HepG2 (cell line): Measurements from ENCODE around the gene TMCC1. TPM values are rescaled to one million over a fixed set of nuclear protein-coding genes. Genes with fewer than 3 reads are reported as not detected.
A peak's percentile ranks its signal among the peaks of the same experiment; 100 is the strongest.

ENCODE experiments used
- ATAC-seq: fragments of 200-7000 bp; cut with Tn5 transposase; 3 replicates; pipeline ENCODE4 v1.9.1; 2020; ENCODE audit warnings: mild to moderate bottlenecking, moderate library complexity
- BruUV-seq: library from RNA; stranded (reverse); fragments of 400-500 nt; replicated peaks from 2 replicates; lab custom pipeline; 2021; lab: Mats Ljungman, UMichigan
- CTCF ChIA-PET: fragments of 300-600 bp; formaldehyde crosslinking; extraction: SDS; loops from one replicate; lab custom pipeline; 2021; ENCODE audit warnings: low total read pairs, inconsistent platforms, low intra/inter-chr PET ratio; lab: Yijun Ruan, JAX
- POLR2A ChIA-PET: fragments of 350-600 bp; sonication (Branson Sonifier 250); formaldehyde crosslinking; loops from one replicate; lab custom pipeline; 2020; ENCODE audit warnings: antibody characterized with exemption, inconsistent platforms; lab: Yijun Ruan, JAX
- DNase-seq: peaks from one replicate; pipeline ENCODE4 v3.0.0-alpha.2; 2015; ENCODE audit warnings: low spot score
- FAIRE-seq: peaks from 3 replicates; lab custom pipeline; 2011; peaks lifted over from hg19 to GRCh38; lab: Jason Lieb, UNC
- H2AFZ ChIP-seq: one replicate; pipeline ENCODE4 v1.6.1; 2011; ENCODE audit warnings: low read length, inconsistent platforms
- H3K27ac ChIP-seq: fragments of 300-600 bp; 3 replicates; pipeline ENCODE4 v1.8.0; 2011; ENCODE audit warnings: mixed run types, mild to moderate bottlenecking, mixed read lengths, low read length, inconsistent platforms; ENCODE audit not compliant: insufficient read depth; ENCODE audit errors: extremely low read length
- H3K27me3 ChIP-seq, 2 experiments: fragments of 200-600 bp in 1 of 2; 2 replicates in 1 of 2; 3 replicates in 1 of 2; pipeline versions ENCODE4 v1.6.0 to v1.8.0; 2011; ENCODE audit warnings: low read length in 2 of 2, mild to moderate bottlenecking in 2 of 2, moderate library complexity in 2 of 2, inconsistent platforms in 1 of 2; ENCODE audit not compliant: insufficient read depth in 2 of 2, control insufficient read depth in 1 of 2
- H3K36me3 ChIP-seq, 2 experiments: fragments of 200-600 bp in 1 of 2; replicated peaks in 1 of 2; 2 replicates in 1 of 2; 3 replicates in 1 of 2; pipeline versions ENCODE4 v1.5.1 to v1.8.0; 2011; ENCODE audit warnings: low read length in 2 of 2, inconsistent platforms in 1 of 2; ENCODE audit not compliant: insufficient read depth in 2 of 2, control insufficient read depth in 1 of 2
- H3K4me1 ChIP-seq: 2 replicates; pipeline ENCODE4 v1.5.1; 2012; ENCODE audit warnings: low read length, inconsistent platforms; ENCODE audit not compliant: insufficient read depth
- H3K4me2 ChIP-seq: 2 replicates; pipeline ENCODE4 v1.6.0; 2011; ENCODE audit warnings: low read depth, low read length, inconsistent platforms
- H3K4me3 ChIP-seq, 3 experiments: fragments of 200-600 bp in 1 of 3; sonication (generic), shearing (Covaris generic) in 1 of 3; replicated peaks in 1 of 3; 2 replicates each; pipeline ENCODE4 v1.5.1; 2011 to 2016; ENCODE audit warnings: low read length in 3 of 3, inconsistent platforms in 2 of 3, low read depth in 2 of 3, mild to moderate bottlenecking in 2 of 3, control low read depth in 1 of 3, mixed read lengths in 1 of 3; ENCODE audit not compliant: insufficient read depth in 1 of 3
- H3K79me2 ChIP-seq: one replicate; pipeline ENCODE4 v1.6.1; 2011; ENCODE audit warnings: low read length, inconsistent platforms; ENCODE audit not compliant: insufficient read depth
- H3K9ac ChIP-seq: 2 replicates; pipeline ENCODE4 v1.6.0; 2011; ENCODE audit warnings: mild to moderate bottlenecking, low read depth, low read length, inconsistent platforms; ENCODE audit not compliant: insufficient read depth
- H3K9me3 ChIP-seq: 2 replicates; pipeline ENCODE4 v1.5.1; 2012; ENCODE audit warnings: mild to moderate bottlenecking, low read length
- H4K20me1 ChIP-seq: 2 replicates; pipeline ENCODE4 v1.6.0; 2011; ENCODE audit warnings: inconsistent platforms, mild to moderate bottlenecking, low read length, moderate library complexity; ENCODE audit not compliant: insufficient read depth
- DMTF1 ChIP-seq: sonication (generic); formaldehyde crosslinking; IDR thresholded peaks from 2 replicates; pipeline ENCODE4 v1.4.0; 2020; ENCODE audit warnings: mild to moderate bottlenecking, missing genetic modification reagents
- GTF2F1 ChIP-seq: fragments of 150-350 bp; IDR thresholded peaks from 2 replicates; pipeline ENCODE4 v1.6.1; 2014; ENCODE audit warnings: low read length
- HNRNPLL ChIP-seq: fragments of 200-400 bp; formaldehyde crosslinking; IDR thresholded peaks from 2 replicates; pipeline ENCODE4 v1.6.1; 2017; ENCODE audit warnings: mild to moderate bottlenecking, low read depth, low read length; ENCODE audit not compliant: poor library complexity, severe bottlenecking
- ZBTB33 ChIP-seq: sonication (generic); formaldehyde crosslinking; IDR thresholded peaks from 2 replicates; pipeline ENCODE4 v1.4.0; 2020; ENCODE audit warnings: missing genetic modification reagents
- ZNF468 ChIP-seq: sonication (generic); formaldehyde crosslinking; IDR thresholded peaks from 2 replicates; pipeline ENCODE4 v1.8.0; 2022; ENCODE audit warnings: mild to moderate bottlenecking, moderate library complexity, missing genetic modification reagents
- WGBS: methylation state at CpG from one replicate; pipeline ENCODE4 v1.1.6; 2017; ENCODE audit warnings: low lambda C conversion rate; 5-methylcytosine and 5-hydroxymethylcytosine counted together
- in situ Hi-C: cut with HindIII; loops from 2 replicates; pipeline ENCODE4 v1.10.0; 2017; ENCODE audit warnings: low pct_unique_long_range_greater_than_20kb; ENCODE audit not compliant: extremely low pct_ligation_motif_present
- intact Hi-C: fragments of 100-400 bp; cut with micrococcal nuclease; formaldehyde crosslinking; loops from one replicate; pipeline ENCODE4 v1.10.0; 2022; ENCODE audit not compliant: unreplicated experiment
- polyA plus RNA-seq, 8 experiments: library from polyadenylated mRNA; depleted of rRNA in 3 of 8; stranded (reverse) in 7 of 8; unstranded in 1 of 8; fragments of >200 nt; fragmentation: Illumina TruSeq in 4 of 8; extraction: Trizol in 4 of 8; gene quantifications; 2 replicates each; pipeline versions ENCODE4 v1.2.1 to v1.2.3, GENCODE V29; 2011 to 2016; ENCODE audit warnings: low read depth in 4 of 8, missing spikeins in 1 of 8, mixed read lengths in 1 of 8; ENCODE audit not compliant: insufficient read depth in 1 of 8
- total RNA-seq, 5 experiments: library from RNA; depleted of rRNA; stranded (reverse); fragments of >200 nt; fragmentation: Illumina TruSeq; extraction: Trizol; gene quantifications; 2 replicates each; pipeline ENCODE4 v1.2.3, GENCODE V29; 2016; ENCODE audit warnings: low read depth in 1 of 5

Gene TMCC1
- total and polyA plus RNA-seq, 2 of the 13 experiments (the other 11 are each of a cell fraction or from before 2014, with no cell fraction given), result 12.1 to 264 TPM

- in situ Hi-C loops, result no loop called here
- no peak overlapping the region for H3K9ac ChIP-seq
- H2AFZ ChIP-seq, result no peak overlapping the region
- no peak overlapping the region for H3K27ac ChIP-seq
- peaks cover 23% of the 10 kb centered on the region for H3K4me1 ChIP-seq
- no peaks in the 10 kb centered on the region for H3K9me3 ChIP-seq
- H3K36me3 ChIP-seq, result no peaks in the 10 kb centered on the region
- no TSS peak for BruUV-seq
- 98% methylated on average over 6 of the region's 6 CpGs for WGBS
- ChIA-PET CTCF (no interaction called here), POLR2A (no interaction called here)
- H3K4me3 ChIP-seq, result no peak overlapping the region
- H3K27me3 ChIP-seq, result no peaks in the 10 kb centered on the region
- H3K4me2 ChIP-seq, result no peak overlapping the region
- ATAC-seq (no peak), FAIRE-seq (no peak), DNase-seq (no peak)
- H4K20me1 ChIP-seq, result no peaks in the 10 kb centered on the region
- no peak for TF ChIP-seq ZNF468 (CRISPR knock-in tag)
- 0 out of 2 replicates have a peak, but pooled peaks have one; percentile 35 for TF ChIP-seq ZBTB33 (CRISPR knock-in tag)
- intact Hi-C loops, result no loop called here
- no peaks in the 10 kb centered on the region for H3K79me2 ChIP-seq
These were observed 98.1 kb downstream of the TMCC1 start for GRCh38 chr3:129795186-129796010.

- intact Hi-C loops, result no loop called here
- ATAC-seq, result no peak
- in situ Hi-C loops, result no loop called here
- Histone ChIP-seq H3K36me3 (no peaks in the 10 kb centered on the region), H4K20me1 (no peaks in the 10 kb centered on the region), H3K4me3 (no peak overlapping the region), H3K27ac (no peak overlapping the region), H3K4me1 (peaks cover 23% of the 10 kb centered on the region), H3K27me3 (no peaks in the 10 kb centered on the region), H3K9me3 (no peaks in the 10 kb centered on the region), H3K9ac (no peak overlapping the region), H3K4me2 (no peak overlapping the region), H2AFZ (no peak overlapping the region), H3K79me2 (no peaks in the 10 kb centered on the region)
- peak; percentile 22 for DNase-seq
- no peak for TF ChIP-seq HNRNPLL
- TF ChIP-seq DMTF1 (CRISPR knock-in tag), result no peak
- no peak for TF ChIP-seq GTF2F1
- ChIA-PET POLR2A (interaction anchor here (0.6 kb wide), 1 partner anchor 91 kb away, joined by 3 read pairs; no protein-coding TSS in a partner anchor), CTCF (no interaction called here)
- FAIRE-seq, result no peak
- BruUV-seq, result no TSS peak
- 82% methylated on average over 14 of the region's 14 CpGs for WGBS
These were observed 99.0 kb downstream of the TMCC1 start for GRCh38 chr3:129794311-129795185.
